HG03159 (cell line): Measurements from ENCODE around the gene DHRS9.
"Not testable (repeated sequence)": the region's sequence is repeated elsewhere in the genome, so short reads cannot be mapped to it uniquely, and the experiment has no call there.

Experiments used
- ATAC-seq: cut with Tn5 transposase; IDR thresholded peaks from one replicate; pipeline ENCODE4 v1.9.1; 2021; ENCODE audit warnings: mild to moderate bottlenecking, moderate library complexity; ENCODE audit not compliant: unreplicated experiment

Gene DHRS9

DNA sequence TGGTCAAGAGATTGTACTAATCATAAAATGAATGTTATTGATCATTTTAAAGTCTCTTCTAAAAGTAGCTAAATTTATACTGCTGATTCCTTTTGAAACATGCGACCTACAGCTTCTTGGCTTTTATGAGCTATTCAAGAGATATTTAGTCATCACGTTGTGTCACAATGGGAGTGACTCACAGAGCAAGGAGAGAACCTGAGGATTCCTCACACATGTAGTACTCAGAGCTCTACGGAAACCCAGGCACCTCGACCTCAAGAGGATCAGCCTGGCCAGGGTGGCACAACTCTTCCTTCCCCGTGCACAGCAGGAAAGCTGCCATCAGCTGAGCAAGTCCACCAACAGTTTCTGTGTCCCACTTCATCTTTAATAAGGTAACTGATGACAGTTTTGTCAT is at the start of gene DHRS9:
Gene DHRS9 (plus strand): TSS at position 223 of the 400 bp plus-strand sequence. CDS start 12,019 bp downstream, outside the sequence.
- ATAC-seq = no peak

DNA sequence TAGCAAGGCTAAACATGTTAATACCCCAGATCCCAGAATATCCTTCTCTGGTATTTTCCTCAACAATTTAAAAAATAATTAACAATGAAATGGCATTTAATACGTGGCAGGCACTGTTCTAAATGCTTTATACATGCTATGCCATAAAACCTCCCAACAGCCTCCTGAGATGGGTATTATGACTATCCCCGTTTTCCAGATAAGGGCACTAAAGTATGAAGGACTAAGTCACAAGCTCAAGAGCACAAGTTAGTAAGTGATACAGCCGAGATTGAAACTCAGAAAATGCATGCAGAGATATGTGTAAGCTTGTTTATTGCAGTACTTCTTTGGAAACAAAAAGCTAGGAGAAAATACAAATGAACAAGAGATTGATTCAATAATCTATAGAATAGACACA is 46.2 kb upstream of the DHRS9 start:
- ATAC-seq = no peak

DNA sequence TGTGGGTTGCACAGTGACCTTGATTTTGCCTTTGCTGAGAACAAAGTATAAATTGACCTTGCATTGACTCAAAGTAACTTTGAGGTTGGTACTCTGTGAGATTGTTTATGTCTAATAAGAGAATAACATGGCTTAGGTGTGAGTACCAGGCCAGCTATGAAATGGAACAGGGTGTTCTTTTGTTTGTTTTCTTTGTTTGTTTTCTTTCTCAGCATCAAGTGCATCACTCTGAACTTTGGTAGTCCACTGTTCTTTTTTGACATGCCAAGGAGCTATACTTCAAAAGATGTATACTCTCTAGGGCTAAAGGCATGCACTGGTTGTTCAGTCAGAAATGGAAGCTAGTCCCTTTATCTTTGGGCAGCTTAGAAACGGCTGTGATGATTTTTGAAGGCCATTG is 43.3 kb upstream of the DHRS9 start:
- no peak for ATAC-seq

DNA sequence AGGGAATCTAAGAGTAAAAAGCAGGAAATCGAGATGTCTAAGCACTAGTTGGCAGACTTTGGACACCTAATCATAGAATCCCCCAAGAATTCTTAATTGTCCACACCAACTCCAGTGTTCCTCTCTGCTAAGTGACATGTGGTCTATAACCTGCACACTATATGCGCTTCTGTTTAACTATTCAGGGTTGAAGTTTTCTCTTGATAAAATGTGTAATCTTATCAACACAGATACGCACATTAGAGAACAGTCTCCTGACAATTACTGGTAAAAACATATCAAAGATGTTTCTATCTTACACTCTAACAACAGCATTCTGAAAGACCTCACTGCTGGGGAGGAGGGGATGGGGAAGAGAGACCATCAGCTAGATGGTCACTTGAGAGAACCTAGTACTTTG is 42.1 kb upstream of the DHRS9 start:
- ATAC-seq = no peak

DNA sequence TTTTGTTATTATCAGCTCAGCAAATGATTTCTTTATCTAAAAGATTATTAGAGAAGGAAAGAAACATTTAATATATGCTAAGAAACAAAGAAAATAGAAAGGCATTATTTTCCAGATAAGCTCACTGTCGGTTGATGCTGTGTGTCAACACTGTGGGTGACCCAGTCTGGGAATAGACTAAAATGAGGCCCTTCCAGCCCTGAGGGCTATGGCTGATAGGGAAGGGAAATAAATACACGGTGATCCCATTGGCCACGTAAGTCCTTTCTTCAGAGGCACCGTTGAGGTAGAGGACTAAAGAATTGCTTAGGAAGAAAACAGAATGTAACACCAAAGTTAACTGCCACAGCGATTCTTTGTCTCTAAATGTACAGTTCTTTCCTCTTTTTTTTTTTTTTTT is 40.0 kb upstream of the DHRS9 start:
- ATAC-seq = no peak

DNA sequence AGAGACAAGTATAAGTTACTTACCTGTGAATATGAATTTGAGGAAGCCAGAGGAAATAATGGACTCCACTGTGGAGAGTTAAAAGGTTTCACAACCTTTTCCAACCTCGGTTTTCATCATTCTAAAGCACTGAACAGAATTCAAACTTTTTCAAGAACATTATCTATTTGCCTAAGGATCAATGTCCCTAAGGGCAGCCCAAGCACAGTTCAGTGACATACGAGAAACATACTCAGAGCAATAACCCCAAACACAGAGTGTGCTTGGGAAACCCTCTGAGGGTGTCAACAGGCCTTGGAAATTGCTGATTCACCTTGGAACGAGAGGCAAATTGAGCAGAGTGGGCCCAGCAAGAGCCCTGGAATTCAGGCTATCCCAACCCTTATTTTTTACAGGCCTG is 38.2 kb upstream of the DHRS9 start, which contains the start of gene ABCB11:
Gene ABCB11 (minus strand): TSS at position 123 of the 400 bp plus-strand sequence. CDS start 13,199 bp downstream, outside the sequence.
- ATAC-seq = no peak

DNA sequence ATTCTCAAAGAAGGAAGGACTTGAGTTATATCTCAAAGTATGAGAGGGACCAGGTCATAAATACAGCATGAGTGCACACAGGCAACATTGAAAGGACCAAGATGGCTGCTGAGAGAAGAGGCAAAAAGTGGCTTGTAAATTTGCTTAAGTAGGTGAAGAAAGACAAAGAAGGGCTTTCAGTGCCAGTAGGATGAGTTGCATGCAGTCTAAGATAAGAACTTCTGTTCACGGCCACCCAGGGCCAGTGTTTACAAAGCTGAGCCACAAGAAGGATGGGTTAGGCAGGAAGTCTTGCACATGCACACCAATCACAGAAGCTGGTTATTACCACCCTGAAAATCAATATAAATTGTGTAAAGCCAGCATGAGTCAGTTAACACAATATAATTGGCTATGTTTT is 35.1 kb upstream of the DHRS9 start:
- no peak for ATAC-seq

DNA sequence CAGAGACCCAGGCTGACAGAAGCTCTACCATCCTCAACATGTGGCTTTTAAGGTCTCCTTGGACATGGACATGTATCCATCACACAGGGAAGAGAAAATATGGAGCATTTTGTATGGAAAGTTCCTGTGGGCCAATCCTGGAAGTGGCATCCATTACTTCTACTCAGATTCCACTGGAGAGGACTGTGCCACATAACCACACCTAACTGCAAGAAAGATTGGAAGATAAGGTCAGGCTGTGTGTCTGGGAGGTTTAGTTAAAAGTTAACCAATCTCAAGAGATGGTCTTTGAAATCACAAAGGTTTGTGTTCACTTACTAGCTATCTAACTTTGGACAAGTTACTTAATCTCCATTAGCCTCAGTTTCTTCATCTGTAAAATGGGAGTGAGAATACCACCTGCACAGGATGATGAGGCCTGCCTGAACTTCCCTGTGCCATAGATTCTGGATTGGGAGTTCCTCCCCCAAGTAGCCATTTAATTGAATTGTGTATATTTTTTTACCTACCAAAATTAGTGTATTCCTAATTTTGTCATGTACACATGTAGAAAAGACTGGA is 34.3 kb upstream of the DHRS9 start:
- no peak for ATAC-seq

DNA sequence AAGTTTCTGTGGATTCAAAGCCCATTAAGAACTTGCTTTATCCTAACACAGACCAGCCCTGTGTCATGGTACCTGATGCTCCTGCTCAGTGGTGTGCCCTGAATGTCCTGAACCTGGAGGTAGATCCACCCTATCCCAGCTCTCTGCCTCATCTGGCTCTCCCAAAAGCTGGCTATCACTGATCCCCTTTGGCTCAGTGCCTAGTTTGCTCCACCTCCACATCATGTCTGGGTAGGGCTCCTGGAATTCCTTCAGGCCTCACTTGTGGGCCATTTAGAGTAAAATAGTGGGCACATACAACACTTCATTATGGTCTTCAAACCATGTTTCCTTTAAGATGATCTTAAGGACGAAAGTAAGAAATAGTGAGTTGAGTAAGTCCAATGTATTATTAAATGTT is 33.5 kb upstream of the DHRS9 start:
- no peak for ATAC-seq

DNA sequence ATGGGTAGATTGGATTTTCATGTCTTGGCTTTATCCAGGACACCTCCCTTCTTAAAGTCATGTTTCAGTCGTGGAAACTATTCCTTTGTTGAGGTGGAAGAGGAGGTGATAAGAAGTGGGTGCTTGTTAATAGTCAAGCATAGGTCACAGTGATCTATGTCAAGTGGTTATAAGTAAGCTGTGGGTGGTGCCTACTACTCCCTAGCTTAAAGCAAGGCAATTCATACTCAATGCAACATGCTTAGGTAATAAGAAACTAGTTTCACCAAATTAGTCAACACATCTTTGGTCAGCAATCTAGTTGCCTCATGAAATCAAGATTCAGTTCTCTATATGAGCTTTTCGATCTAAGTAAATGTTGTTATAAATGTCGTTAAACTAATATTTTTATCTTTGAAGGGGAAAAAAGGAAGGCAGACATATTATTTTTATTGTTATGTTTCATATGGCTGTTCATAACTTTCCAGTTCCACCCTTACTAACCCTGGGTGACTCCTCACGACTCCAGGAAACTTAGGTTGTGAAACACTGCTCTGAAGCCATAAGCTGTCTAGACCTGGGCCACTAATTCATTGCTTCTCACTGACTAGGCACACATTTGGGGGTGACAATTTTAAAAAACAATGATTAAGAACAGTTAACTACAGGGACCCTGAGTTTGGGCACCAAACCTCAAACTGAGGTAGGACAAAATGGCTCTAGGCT is 32.5 kb upstream of the DHRS9 start:
- peak; percentile 71 for ATAC-seq

DNA sequence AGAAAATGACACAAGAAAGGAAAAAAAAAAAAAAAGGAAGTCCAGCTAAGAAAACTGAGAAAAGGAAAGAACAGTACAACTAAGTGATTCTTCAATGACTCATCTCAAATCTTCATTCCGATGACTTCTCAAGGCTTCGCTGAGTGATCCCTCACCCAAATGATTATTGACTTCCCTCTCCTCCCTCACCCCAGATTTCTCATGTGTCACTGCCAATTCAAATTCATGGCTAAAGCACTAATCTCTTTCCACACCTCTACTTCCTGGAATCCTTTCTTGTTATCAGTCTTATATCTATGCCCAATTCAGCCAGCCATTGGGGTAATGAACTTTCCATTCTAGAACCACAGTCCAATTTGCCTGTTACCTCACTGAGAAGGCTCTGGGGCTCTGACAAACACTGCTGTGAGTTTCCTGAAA is 31.0 kb upstream of the DHRS9 start:
- peak; percentile 69 for ATAC-seq

DNA sequence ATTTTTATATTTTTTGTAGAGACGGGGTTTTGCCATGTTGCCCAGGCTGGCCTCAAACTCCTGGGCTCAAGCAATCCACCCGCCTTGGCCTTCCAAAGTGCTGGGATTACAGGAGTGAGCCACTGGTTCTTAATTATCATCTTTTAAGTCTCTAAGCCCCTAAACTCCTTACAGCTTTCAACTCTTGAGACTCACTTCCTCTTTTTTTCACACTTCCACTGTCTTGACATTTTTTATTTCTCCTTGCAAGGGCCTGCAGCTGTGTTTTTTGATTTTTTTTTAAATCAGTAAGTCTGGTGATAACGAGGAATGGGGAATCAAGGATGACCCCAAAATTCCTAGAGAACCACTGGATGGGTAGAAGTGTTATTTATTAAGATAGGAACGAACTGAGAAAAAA is 29.7 kb upstream of the DHRS9 start:
- peak; percentile 44 for ATAC-seq

DNA sequence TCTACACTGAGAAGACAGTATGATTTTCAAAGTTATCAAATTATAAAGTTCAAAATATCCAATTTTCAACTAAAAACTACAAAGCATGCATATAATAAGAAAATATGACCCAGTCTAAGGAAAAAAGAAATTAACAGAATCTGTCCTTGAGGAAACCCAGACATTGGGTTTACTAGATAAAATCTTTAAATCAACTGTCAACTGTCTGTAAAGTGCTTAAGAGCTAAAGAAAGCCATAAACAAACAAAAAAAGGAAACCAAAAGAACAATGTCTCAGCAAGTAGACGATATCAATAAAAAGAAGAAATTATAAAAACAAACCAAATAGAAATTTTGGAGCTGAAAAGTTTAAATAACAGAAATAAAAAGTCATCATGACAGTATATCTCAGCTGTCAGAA is 27.8 kb upstream of the DHRS9 start:
- ATAC-seq = no peak

DNA sequence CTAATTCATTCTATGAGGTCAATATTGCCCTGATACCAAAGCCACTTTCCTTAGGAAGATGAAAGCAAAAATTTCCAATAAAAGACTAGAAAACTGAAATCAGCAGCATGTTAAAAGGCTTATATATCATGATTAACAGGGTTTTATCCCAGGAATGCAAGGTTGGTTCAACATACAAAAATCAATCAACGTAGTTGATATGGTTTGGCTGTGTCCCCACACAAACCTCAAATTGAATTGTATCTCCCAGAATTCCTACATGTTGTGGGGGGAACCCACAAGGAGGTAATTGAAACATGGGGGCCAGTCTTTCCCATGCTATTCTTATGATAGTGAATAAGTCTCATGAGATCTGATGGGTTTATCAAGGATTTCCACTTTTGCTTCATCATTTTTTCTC is 26.5 kb upstream of the DHRS9 start:
- no peak for ATAC-seq

DNA sequence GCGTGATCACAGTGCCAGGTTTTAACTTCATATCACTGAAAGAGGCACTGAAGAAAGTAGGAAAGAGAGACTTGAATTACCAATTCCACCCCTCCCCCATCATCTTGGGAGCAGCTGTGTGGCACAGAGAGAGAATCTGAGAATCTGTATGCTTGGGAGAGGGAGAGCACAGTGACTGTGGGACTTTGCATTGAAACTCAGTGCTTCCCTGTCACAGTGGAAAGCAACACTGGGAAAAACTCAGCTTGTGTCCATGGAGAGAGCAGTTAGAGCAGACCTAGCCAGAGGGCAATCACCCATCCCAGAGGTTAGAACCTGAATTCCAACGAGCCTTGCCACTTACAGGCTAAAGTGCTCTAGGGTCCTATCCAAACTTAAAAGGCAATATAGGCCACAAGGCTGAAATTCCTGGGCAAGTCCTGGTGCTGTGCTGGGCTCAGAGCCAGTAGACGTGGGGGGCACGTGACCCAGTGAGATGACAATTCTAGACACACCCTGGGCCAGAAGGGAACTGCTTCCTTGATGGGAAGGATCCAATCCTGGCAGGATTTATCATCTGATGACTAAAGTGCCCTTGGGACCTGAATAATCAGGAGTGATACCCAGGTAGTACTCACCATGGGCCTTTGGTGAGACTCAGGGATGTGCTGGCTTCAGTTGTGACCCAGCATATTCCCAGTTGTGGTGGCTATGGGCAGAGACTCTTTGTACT is 22.8 kb upstream of the DHRS9 start:
- ATAC-seq = no peak

DNA sequence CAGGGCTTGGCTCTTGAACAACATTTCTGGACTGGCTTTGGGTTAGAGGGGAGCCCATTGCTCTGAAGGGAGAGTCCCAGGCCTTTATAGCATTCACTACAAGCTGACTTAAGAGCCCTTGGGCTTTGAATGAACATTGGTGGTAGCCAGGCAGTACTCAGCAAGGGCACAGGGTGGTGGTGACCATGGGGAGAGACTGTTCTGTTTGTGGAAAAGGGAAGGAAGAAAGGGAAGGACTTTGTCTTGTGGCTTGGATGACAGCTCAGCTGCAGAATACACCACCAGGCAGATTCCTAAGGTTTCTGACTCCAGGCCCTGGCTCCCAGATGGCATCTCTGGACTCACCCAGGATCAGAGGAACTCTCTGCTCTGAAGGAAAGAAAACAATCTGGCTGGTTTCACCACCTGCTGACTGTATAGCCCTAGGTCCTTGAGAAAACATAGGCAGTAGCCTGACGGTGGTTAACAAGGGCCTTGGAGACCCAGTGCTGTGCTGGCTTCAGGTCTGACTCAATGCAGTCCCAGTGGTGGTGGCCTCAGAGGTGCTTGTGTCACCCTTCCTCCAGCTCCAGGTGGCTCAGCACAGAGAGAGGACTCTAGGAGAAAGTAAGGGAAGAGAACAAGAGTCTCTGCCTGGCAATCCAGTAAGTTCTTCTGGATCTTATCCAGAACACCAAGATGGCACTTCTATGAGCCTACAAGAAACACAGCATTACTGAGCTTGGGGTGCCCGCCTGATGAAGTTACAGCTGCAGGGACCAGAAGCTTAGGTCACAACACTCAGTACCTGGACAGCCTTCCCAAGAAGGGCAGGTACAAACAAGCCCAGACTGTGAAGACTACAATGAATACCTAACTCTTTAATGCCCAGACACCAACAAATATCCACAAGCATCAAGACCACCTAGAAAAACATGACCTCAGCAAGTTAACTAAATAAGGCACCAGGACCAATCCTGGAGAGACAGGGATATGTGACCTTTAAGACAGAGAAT is 21.8 kb upstream of the DHRS9 start:
- ATAC-seq = no peak

DNA sequence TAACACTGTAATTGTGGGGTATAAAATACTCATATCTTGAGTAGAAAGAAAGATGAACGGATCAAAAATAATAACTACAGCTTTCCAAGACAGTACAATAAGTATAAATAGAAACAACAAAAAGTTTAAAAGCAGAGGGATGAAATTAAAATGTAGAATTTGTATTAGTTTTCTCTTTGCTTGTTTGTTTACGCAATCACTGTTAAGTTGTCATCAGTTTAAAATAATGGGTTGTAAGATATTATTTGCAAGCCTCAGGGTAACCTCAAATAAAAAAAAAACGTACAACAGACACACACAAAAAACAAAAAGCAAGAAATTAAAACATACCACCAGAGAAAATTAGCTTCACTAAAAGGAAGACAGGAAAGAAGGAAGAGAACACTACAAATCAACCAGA is 20.2 kb upstream of the DHRS9 start:
- no peak for ATAC-seq

DNA sequence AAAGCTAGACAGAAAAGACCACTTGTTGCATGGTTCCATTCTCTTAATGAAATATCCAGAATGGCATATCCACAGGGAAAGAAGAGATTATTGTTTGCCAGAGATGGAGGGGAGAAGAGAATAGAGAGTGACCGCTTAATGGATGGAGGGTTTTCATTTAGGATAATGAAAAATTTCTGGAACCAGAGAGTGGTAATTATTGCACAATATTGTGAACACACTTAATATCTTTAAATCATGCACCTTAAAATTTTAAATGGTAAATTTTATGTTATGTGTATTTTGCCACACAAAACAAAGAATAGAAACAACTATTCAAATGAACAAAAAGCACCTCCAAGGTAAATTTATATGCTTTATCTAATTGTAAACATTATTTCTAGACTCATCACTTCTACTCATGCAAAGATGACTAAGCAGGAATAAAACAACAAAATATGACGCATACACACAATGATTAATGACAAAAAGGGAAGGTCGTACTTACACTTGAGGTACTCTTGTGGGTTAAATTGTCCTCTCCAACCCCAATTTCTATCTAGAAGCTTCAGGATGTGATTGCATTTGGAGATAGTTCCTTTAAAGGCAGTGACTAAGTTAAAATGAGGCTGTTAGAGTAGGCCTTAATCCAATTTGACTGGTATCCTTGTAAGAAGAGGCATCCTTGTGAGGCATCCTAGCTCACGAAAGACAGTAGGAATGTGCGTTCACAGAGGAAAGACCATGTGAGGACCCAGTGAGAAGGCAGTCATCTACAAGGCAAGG is 18.7 kb upstream of the DHRS9 start:
- ATAC-seq = no peak

DNA sequence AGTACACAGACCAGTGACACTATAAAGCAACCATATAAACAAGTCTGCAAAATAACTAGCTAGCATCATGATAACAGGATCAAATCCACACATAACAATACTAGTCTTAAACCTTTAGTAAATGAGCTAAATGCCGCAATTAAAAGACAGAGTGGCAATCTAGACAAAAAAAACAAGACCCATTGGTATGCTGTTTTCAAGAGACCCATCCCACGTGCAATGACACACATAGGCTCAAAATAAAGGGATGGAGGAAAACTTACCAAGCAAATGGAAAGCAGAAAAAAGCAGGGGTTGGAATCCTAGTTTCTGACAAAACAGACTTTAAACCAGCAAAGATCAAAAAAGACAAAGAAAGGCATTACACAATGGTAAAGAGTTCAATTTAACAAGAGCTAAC is 14.8 kb upstream of the DHRS9 start:
- ATAC-seq = not testable (repeated sequence)

DNA sequence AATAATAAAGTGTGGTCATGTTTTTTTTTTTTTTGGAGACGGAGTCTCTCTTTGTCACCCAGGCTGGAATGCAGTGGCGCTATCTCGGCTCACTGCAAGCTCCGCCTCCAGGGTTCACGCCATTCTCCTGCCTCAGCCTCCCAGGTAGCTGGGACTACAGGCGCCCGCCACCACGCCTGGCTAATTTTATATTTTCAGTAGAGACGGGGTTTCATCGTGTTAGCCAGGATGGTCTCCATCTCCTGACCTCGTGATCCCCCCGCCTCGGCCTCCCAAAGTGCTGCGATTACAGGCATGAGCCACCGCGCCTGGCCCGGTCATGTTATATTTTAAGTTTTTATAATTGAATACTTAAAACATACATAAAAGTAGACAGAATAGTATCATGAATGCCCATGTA is 5.2 kb upstream of the DHRS9 start:
- ATAC-seq = not testable (repeated sequence)
